Sigmoid colon (tissue), 7 donors: ENCODE results near the gene LRP10. TPM values are rescaled to one million over a fixed set of nuclear protein-coding genes. Genes with fewer than 3 reads are reported as not detected.

ENCODE experiments used
- DNase-seq: peaks from one replicate; pipeline ENCODE4 v3.0.0-alpha.2; 2019
- H3K27ac ChIP-seq, 4 donors: fragments of 200-600 bp; sonication (generic); one replicate each; pipeline ENCODE4 v1.5.1; 2016 to 2019; ENCODE audit warnings: mild to moderate bottlenecking in 1 of 4
- H3K27me3 ChIP-seq, 3 donors: fragments of 200-600 bp; sonication (generic); one replicate each; pipeline ENCODE4 v1.5.1; 2019; ENCODE audit warnings: mild to moderate bottlenecking in 1 of 3
- H3K36me3 ChIP-seq, 4 donors: fragments of 200-600 bp; sonication (generic); one replicate each; pipeline ENCODE4 v1.5.1; 2016 to 2019
- H3K4me1 ChIP-seq, 4 donors: fragments of 200-600 bp; sonication (generic); one replicate each; pipeline ENCODE4 v1.5.1; 2017 to 2019
- H3K4me3 ChIP-seq, 4 donors: fragments of 200-600 bp; sonication (generic); one replicate each; pipeline ENCODE4 v1.5.1; 2017 to 2019; ENCODE audit warnings: mild to moderate bottlenecking in 2 of 4, moderate library complexity in 1 of 4
- H3K9me3 ChIP-seq, 4 donors: fragments of 200-600 bp in 3 of 4; sonication (generic) in 3 of 4; one replicate each; pipeline versions ENCODE4 v1.5.1 to v1.6.1; 2013 to 2019
- EP300 ChIP-seq, 4 donors: sonication (generic); formaldehyde crosslinking; IDR thresholded peaks; one replicate each; pipeline ENCODE4 v1.6.1; 2017; ENCODE audit warnings: antibody characterized with exemption in 4 of 4
- POLR2A ChIP-seq, 2 donors: fragments of 450-650 bp; IDR thresholded peaks; one replicate each; pipeline ENCODE4 v1.6.1; 2016; ENCODE audit warnings: antibody characterized with exemption in 2 of 2, mild to moderate bottlenecking in 2 of 2, moderate library complexity in 2 of 2
- POLR2AphosphoS5 ChIP-seq, 4 donors: sonication (generic); formaldehyde crosslinking; IDR thresholded peaks; one replicate each; pipeline ENCODE4 v1.6.1; 2017; ENCODE audit warnings: antibody characterized with exemption in 4 of 4
- WGBS, 2 donors: extraction: QIAGEN DNeasy Blood & Tissue Kit; methylation state at CpG; one replicate each; pipeline ENCODE4 v1.1.7; 2013; 5-methylcytosine and 5-hydroxymethylcytosine counted together
- intact Hi-C: fragments of 100-400 bp; cut with DNase I; formaldehyde crosslinking; loops from one replicate; pipeline ENCODE4 v1.15.1; 2023
- polyA plus RNA-seq, 3 donors: library from polyadenylated mRNA; stranded (reverse); fragments of 200-250 nt; gene quantifications; one replicate each; pipeline ENCODE4 v1.2.3, GENCODE V29; 2013
- total RNA-seq, 4 donors: library from RNA; depleted of rRNA; stranded (reverse); fragments of >200 nt; gene quantifications; one replicate each; pipeline ENCODE4 v1.1.0, GENCODE V29; 2016
- TF ChIP-seq, protein P1 (sequence below), 4 experiments: fragments of 450-650 bp in 3 of 4; fragments of 200-600 bp in 1 of 4; IDR thresholded peaks; one replicate each; pipeline ENCODE4 v1.5.1; 2016 to 2019; ENCODE audit warnings: antibody characterized with exemption in 4 of 4, mild to moderate bottlenecking in 3 of 4, moderate library complexity in 2 of 4
- donor health status: healthy with polysubstance abuse.
- donor health status: Bipolar disorder and iron deficiency.
- donor health status: healthy.

LRP10 gene
- total and polyA plus RNA-seq, 7 donors = 34.4 to 139 (median 85.9) TPM

DNA sequence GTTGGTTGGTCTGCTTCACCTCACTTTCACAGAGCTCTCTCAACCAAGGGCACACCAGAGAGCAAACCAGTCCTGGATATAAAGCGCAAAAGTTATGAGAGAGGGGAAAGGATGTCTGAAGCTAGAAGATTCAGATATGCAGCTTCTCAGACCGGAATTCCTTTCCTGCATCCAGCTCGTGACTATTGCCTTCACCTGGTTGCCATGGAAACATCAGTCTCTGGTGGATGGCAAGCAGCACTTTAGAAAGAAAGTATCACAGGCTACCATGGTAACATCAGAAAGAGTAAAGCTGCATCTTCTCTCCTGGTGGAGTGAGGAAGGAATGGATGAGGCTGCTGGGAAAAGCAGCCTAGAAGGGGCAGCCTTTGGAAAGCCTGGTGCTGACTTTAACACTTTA lies 25.2 kb downstream of the LRP10 start:
- Histone ChIP-seq H3K4me1 (peaks cover 0 to 36% (median 22%) of the 10 kb centered on the region in 4 donors), H3K27me3 (no peaks in the 10 kb centered on the region), H3K27ac (no peak overlapping the region), H3K9me3 (no peaks in the 10 kb centered on the region), H3K4me3 (no peak overlapping the region), H3K36me3 (peaks cover 10 to 15% (median 12%) of the 10 kb centered on the region in 4 donors)
- intact Hi-C loops = no loop called here
- WGBS, 2 donors = 81 to 91% methylated on average over 3 of the region's 3 CpGs
- TF ChIP-seq POLR2AphosphoS5 (IDR thresholded peaks at IDR 0.05) (no peak), EP300 (IDR thresholded peaks at IDR 0.05) (no peak)
- TF ChIP-seq, protein P1, sequence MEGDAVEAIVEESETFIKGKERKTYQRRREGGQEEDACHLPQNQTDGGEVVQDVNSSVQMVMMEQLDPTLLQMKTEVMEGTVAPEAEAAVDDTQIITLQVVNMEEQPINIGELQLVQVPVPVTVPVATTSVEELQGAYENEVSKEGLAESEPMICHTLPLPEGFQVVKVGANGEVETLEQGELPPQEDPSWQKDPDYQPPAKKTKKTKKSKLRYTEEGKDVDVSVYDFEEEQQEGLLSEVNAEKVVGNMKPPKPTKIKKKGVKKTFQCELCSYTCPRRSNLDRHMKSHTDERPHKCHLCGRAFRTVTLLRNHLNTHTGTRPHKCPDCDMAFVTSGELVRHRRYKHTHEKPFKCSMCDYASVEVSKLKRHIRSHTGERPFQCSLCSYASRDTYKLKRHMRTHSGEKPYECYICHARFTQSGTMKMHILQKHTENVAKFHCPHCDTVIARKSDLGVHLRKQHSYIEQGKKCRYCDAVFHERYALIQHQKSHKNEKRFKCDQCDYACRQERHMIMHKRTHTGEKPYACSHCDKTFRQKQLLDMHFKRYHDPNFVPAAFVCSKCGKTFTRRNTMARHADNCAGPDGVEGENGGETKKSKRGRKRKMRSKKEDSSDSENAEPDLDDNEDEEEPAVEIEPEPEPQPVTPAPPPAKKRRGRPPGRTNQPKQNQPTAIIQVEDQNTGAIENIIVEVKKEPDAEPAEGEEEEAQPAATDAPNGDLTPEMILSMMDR (IDR thresholded peaks at IDR 0.05) = no peak
- no peak for DNase-seq

DNA sequence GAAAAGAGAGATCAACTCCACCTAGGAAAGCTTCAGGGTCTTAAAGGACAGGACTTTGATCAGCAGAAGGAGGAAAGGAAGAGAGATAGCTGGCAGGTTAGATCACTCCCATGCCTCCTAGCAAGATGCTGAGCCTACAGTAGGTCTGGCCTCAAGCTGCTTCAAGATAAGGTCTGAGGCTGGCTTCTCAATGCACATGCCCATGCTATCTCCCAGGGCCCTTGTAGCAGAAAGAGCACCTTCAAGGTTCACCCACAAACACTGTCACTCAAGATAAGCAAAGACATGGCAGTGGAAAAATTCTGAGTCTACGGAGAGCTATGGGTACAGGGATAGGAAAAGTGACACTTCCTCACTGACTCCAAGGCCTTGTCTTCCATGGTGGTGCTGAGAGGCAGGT lies 25.8 kb downstream of the LRP10 start:
- peaks cover 0 to 36% (median 22%) of the 10 kb centered on the region in 4 donors for H3K4me1 ChIP-seq
- no peaks in the 10 kb centered on the region for H3K27me3 ChIP-seq
- H3K36me3 ChIP-seq = peaks cover 16 to 21% (median 17%) of the 10 kb centered on the region in 4 donors
- intact Hi-C loops = no loop called here
- whole genome bisulfite sequencing, 2 donors = 92 to 95% methylated on average over 1 of the region's 1 CpG
- no peaks in the 10 kb centered on the region for H3K9me3 ChIP-seq
- no peak for TF ChIP-seq POLR2AphosphoS5 (IDR thresholded peaks at IDR 0.05)
- TF ChIP-seq POLR2A (IDR thresholded peaks at IDR 0.05) = no peak
- TF ChIP-seq EP300 (IDR thresholded peaks at IDR 0.05) = no peak
- TF ChIP-seq, protein P1 (IDR thresholded peaks at IDR 0.05) = no peak
- no peak overlapping the region for H3K4me3 ChIP-seq
- H3K27ac ChIP-seq = peak overlapping the region in 3 of 4 donors; percentile 74 to 82 (median 75)
- no peak for DNase-seq

DNA sequence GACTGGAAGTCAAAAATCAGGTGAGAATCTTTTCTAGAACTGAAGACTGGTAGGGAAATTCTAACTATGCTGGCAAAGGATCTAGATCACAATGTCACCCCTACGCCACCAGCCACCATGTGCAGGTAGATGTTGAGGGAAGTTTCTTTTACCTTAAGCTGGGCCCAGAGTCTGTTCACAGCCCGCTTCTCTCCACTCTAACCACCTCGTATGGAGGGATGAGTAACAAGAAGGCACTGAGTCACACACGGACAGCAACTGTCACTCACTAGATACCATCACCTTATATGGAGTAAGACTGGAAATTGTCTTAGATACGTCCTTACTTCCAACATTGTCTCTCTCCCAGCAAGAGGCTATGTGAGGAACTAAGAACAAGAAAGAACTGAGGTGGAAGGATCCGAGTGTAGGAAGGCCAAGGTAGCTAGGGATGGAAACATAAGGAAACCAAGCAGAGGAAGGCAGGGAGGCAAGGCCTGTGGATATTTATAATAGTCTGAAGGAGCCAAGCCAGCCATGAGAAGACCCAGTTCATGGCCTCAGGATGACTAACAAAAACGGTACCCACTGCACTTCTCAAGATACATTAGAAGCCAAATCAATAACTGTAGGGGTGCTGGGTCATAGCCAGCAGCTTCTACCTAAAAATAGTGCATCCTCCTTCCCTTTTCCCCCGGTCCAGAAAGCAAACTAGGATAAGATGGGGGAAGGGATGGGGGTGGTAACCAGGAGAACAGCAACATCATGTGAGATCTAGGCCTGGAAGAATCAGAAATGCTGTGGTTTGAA lies 27.0 kb downstream of the LRP10 start:
- peak overlapping the region; percentile 51 to 82 (median 74) for H3K27ac ChIP-seq
- peaks cover 0 to 36% (median 22%) of the 10 kb centered on the region in 4 donors for H3K4me1 ChIP-seq
- 74 to 81% methylated on average over 8 of the region's 8 CpGs for WGBS, 2 donors
- H3K9me3 ChIP-seq = no peaks in the 10 kb centered on the region
- intact Hi-C loops = no loop called here
- DNase-seq = no peak
- TF ChIP-seq, protein P1 (IDR thresholded peaks at IDR 0.05) = no peak
- TF ChIP-seq POLR2AphosphoS5 (IDR thresholded peaks at IDR 0.05) = peak in 3 of 4 donors; percentile 38 to 51 (median 46)
- H3K36me3 ChIP-seq = peaks cover 25 to 32% (median 25%) of the 10 kb centered on the region in 4 donors
- H3K4me3 ChIP-seq = no peak overlapping the region
- H3K27me3 ChIP-seq = no peaks in the 10 kb centered on the region

DNA sequence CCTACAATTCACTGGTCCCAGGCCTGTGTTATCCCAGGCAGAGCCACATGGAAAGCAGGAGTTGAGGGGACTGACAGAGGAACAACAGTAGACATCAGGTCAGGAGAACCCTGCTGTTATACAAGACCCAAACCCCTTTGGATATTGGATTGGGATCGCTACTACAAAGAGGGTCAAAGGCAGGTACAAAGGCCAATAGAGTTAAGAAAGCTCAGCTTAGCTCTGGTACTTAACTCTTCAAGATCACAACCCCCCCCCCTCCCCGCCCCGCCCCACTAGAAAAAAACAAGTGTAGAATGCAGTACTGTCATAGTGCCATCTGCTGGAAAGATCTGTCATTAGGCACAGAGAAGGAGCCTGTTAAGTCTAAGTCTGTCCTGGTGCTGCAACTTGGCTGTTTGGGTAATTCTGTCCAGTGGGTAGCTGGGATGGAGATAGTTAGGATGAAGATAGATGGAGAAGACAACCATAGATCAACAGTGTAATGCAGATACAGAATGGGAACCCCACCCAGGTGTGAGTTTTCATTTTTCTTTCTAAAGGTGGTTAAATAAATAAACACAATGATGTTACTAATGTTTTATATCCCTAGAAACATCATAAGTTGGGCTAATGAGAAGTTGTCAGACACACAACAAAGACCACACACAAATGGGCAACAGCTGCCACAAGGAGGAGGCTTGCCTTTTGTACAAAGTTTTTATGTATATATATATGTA lies 28.7 kb downstream of the LRP10 start:
- Histone ChIP-seq H3K27ac (peak overlapping the region; percentile 62 to 82 (median 74)), H3K9me3 (no peaks in the 10 kb centered on the region), H3K27me3 (no peaks in the 10 kb centered on the region), H3K4me3 (no peak overlapping the region), H3K4me1 (peaks cover 0 to 36% (median 22%) of the 10 kb centered on the region in 4 donors), H3K36me3 (peaks cover 41 to 50% (median 42%) of the 10 kb centered on the region in 4 donors)
- 15 to 43% methylated on average over 3 of the region's 3 CpGs for WGBS, 2 donors
- intact Hi-C loops = loop anchor here (1.0 kb wide), 1 partner anchor 28 kb away; no protein-coding TSS in a partner anchor
- no peak for DNase-seq
- no peak for TF ChIP-seq POLR2AphosphoS5 (IDR thresholded peaks at IDR 0.05)
- TF ChIP-seq, protein P1 (IDR thresholded peaks at IDR 0.05) = peak in 1 of 4 experiments; percentile 50
